Central memory CD8-positive, alpha-beta T cell (primary cell): ENCODE results near the gene PAPOLB.

ENCODE experiments used
- ATAC-seq: fragments of 150-1000 bp; cut with Tn5 transposase; replicated peaks from 2 replicates; pipeline ENCODE4 v1.10.0; 2022; ENCODE audit warnings: mild to moderate bottlenecking, moderate FRiP score, moderate number of reproducible peaks; ENCODE audit not compliant: poor library complexity, severe bottlenecking; ENCODE audit errors: extremely low read depth
- DNase-seq, 2 donors: peaks; one replicate each; pipeline ENCODE4 v3.0.0; 2021; ENCODE audit warnings: low spot score in 2 of 2
- H3K27ac Mint-ChIP-seq: one replicate; pipeline ENCODE4 v1.8.0; 2022; ENCODE audit warnings: low read depth, mild to moderate bottlenecking, moderate library complexity, mixed read lengths
- H3K27me3 Mint-ChIP-seq: one replicate; pipeline ENCODE4 v1.8.0; 2022; ENCODE audit warnings: mixed read lengths
- H3K36me3 Mint-ChIP-seq: one replicate; pipeline ENCODE4 v1.8.0; 2022; ENCODE audit warnings: mild to moderate bottlenecking, moderate library complexity, mixed read lengths; ENCODE audit not compliant: insufficient read depth
- H3K4me1 Mint-ChIP-seq: one replicate; pipeline ENCODE4 v1.8.0; 2022; ENCODE audit warnings: mixed read lengths
- H3K4me3 Mint-ChIP-seq: one replicate; pipeline ENCODE4 v1.8.0; 2022; ENCODE audit warnings: mild to moderate bottlenecking, moderate library complexity, mixed read lengths
- H3K9me3 Mint-ChIP-seq: one replicate; pipeline ENCODE4 v1.8.0; 2022; ENCODE audit warnings: mixed read lengths

Gene PAPOLB

GRCh38 chr7:4808565-4808964 is 53.3 kb downstream of the PAPOLB start:
- Mint-ChIP-seq H3K36me3 (peaks cover 4% of the 10 kb centered on the region), H3K4me1 (peaks cover 5% of the 10 kb centered on the region), H3K4me3 (peak overlapping the region; percentile 49), H3K27me3 (peaks cover 14% of the 10 kb centered on the region), H3K9me3 (no peaks in the 10 kb centered on the region), H3K27ac (peak overlapping the region; percentile 19)
- no peak for DNase-seq
- ATAC-seq: no peak

- Mint-ChIP-seq H3K27ac (no peak overlapping the region), H3K9me3 (no peaks in the 10 kb centered on the region), H3K36me3 (peaks cover 4% of the 10 kb centered on the region), H3K4me3 (no peak overlapping the region), H3K4me1 (peaks cover 5% of the 10 kb centered on the region), H3K27me3 (peaks cover 9% of the 10 kb centered on the region)
- ATAC-seq: no peak
- DNase-seq: no peak
These were observed 53.8 kb downstream of the PAPOLB start for GRCh38 chr7:4808026-4808425.
